Endothelial cell of umbilical vein (primary cell): ENCODE results near the gene LGALS8. TPM values are rescaled to one million over a fixed set of nuclear protein-coding genes. Genes with fewer than 3 reads are reported as not detected.

ENCODE experiments used
- BruUV-seq: library from RNA; stranded (reverse); fragments of 400-500 nt; replicated peaks from 2 replicates; lab custom pipeline; 2021; lab: Mats Ljungman, UMichigan
- CTCF ChIA-PET: fragments of 300-600, 350-600 bp; sonication (Branson Sonifier 250); formaldehyde crosslinking; loops from one replicate; lab custom pipeline; 2021; ENCODE audit warnings: antibody characterized with exemption, inconsistent platforms; lab: Charles Lee
- POLR2A ChIA-PET: fragments of 300-600, 350-600 bp; sonication (Branson Sonifier 250); formaldehyde crosslinking; loops from one replicate; lab custom pipeline; 2021; ENCODE audit warnings: antibody characterized with exemption, inconsistent platforms; lab: Charles Lee
- DNase-seq: peaks from one replicate; pipeline ENCODE4 v3.0.0-alpha.2; 2011; ENCODE audit warnings: low read depth, low spot score
- FAIRE-seq: peaks from 2 replicates; lab custom pipeline; 2011; peaks lifted over from hg19 to GRCh38; lab: Jason Lieb, UNC
- H2AFZ ChIP-seq: 2 replicates; pipeline ENCODE4 v1.6.0; 2012; ENCODE audit warnings: low read depth, low read length, control low read depth, inconsistent platforms
- H3K27ac ChIP-seq: 2 replicates; pipeline ENCODE4 v1.5.1; 2011; ENCODE audit warnings: low read depth, mild to moderate bottlenecking, control low read depth, low read length, moderate library complexity; ENCODE audit not compliant: insufficient read depth
- H3K27me3 ChIP-seq, 2 experiments: 2 replicates each; pipeline versions ENCODE4 v1.6.0 to v1.6.1; 2011; ENCODE audit warnings: low read length in 2 of 2, mixed read lengths in 1 of 2; ENCODE audit not compliant: control insufficient read depth in 2 of 2, insufficient read depth in 2 of 2
- H3K36me3 ChIP-seq, 2 experiments: 2 replicates in 1 of 2; 3 replicates in 1 of 2; pipeline ENCODE4 v1.5.1; 2011; ENCODE audit warnings: low read length in 2 of 2, mild to moderate bottlenecking in 1 of 2, moderate library complexity in 1 of 2; ENCODE audit not compliant: control insufficient read depth in 2 of 2, insufficient read depth in 2 of 2; ENCODE audit errors: extremely low read depth in 1 of 2
- H3K4me1 ChIP-seq: 3 replicates; pipeline ENCODE4 v1.5.1; 2011; ENCODE audit warnings: mild to moderate bottlenecking, low read length; ENCODE audit not compliant: control insufficient read depth, insufficient read depth; ENCODE audit errors: extremely low read depth
- H3K4me2 ChIP-seq: 2 replicates; pipeline ENCODE4 v1.6.1; 2011; ENCODE audit warnings: low read length, control low read depth, mixed read lengths; ENCODE audit not compliant: insufficient read depth
- H3K4me3 ChIP-seq, 3 experiments: fragments of 200-600 bp in 1 of 3; sonication (generic), shearing (Covaris generic) in 1 of 3; replicated peaks in 1 of 3; 2 replicates each; pipeline ENCODE4 v1.5.1; 2011 to 2016; ENCODE audit warnings: control low read depth in 3 of 3, low read length in 3 of 3, mild to moderate bottlenecking in 2 of 3, inconsistent platforms in 1 of 3, low read depth in 1 of 3, moderate library complexity in 1 of 3; ENCODE audit not compliant: insufficient read depth in 1 of 3
- H3K79me2 ChIP-seq: 2 replicates; pipeline ENCODE4 v1.6.0; 2012; ENCODE audit warnings: low read length, inconsistent platforms; ENCODE audit not compliant: control insufficient read depth, insufficient read depth
- H3K9ac ChIP-seq: replicated peaks from 2 replicates; pipeline ENCODE3; 2011; ENCODE audit warnings: low read length, control low read depth; ENCODE audit not compliant: insufficient read depth; ENCODE audit errors: extremely low read depth
- H3K9me1 ChIP-seq: replicated peaks from 3 replicates; pipeline ENCODE4 v1.6.0; 2011; ENCODE audit warnings: mild to moderate bottlenecking, low read length; ENCODE audit not compliant: control insufficient read depth, insufficient read depth; ENCODE audit errors: extremely low read depth
- H3K9me3 ChIP-seq: replicated peaks from 2 replicates; pipeline ENCODE4 v1.5.1; 2012; ENCODE audit warnings: low read length, inconsistent platforms; ENCODE audit not compliant: control insufficient read depth, insufficient read depth
- H4K20me1 ChIP-seq: replicated peaks from 2 replicates; pipeline ENCODE3; 2011; ENCODE audit warnings: mild to moderate bottlenecking, low read length; ENCODE audit not compliant: control insufficient read depth, insufficient read depth; ENCODE audit errors: extremely low read depth
- CTCF ChIP-seq, 2 donors: IDR thresholded peaks; 1 replicate in 1 of 2; 2 replicates in 1 of 2; pipeline ENCODE4 v1.5.1; 2011; ENCODE audit warnings: low read length in 2 of 2, mild to moderate bottlenecking in 2 of 2, moderate library complexity in 2 of 2, control low read depth in 1 of 2, inconsistent platforms in 1 of 2, low read depth in 1 of 2; ENCODE audit not compliant: insufficient read depth in 1 of 2; ENCODE audit errors: extremely low read depth in 1 of 2
- EZH2 ChIP-seq: IDR thresholded peaks from 2 replicates; pipeline ENCODE4 v1.6.1; 2012; ENCODE audit warnings: borderline replicate concordance, low read depth, mild to moderate bottlenecking, moderate library complexity, low read length, inconsistent platforms; ENCODE audit not compliant: severe bottlenecking
- FOS ChIP-seq: IDR thresholded peaks from 2 replicates; pipeline ENCODE4 v1.6.1; 2011; ENCODE audit warnings: mild to moderate bottlenecking, low read length, moderate library complexity, borderline replicate concordance; ENCODE audit not compliant: insufficient read depth
- GATA2 ChIP-seq: IDR thresholded peaks from 2 replicates; pipeline ENCODE4 v1.7.0; 2011; ENCODE audit warnings: low read depth, mild to moderate bottlenecking, moderate library complexity, mixed read lengths, low read length; ENCODE audit not compliant: insufficient read length, insufficient read depth
- JUN ChIP-seq: IDR thresholded peaks from 2 replicates; pipeline ENCODE4 v1.6.1; 2011; ENCODE audit warnings: borderline replicate concordance, low read depth; ENCODE audit not compliant: insufficient read length, insufficient read depth
- MAX ChIP-seq: IDR thresholded peaks from 2 replicates; pipeline ENCODE4 v1.6.1; 2011; ENCODE audit not compliant: insufficient read depth, insufficient read length
- MYC ChIP-seq: IDR thresholded peaks from one replicate; pipeline ENCODE4 v1.6.1; 2011; ENCODE audit warnings: mild to moderate bottlenecking, low read depth, low read length
- POLR2A ChIP-seq: IDR thresholded peaks from 2 replicates; pipeline ENCODE4 v1.6.1; 2012; ENCODE audit warnings: low read depth, mild to moderate bottlenecking, control low read depth, low read length
- POLR2AphosphoS5 ChIP-seq: IDR thresholded peaks from 2 replicates; pipeline ENCODE4 v1.6.1; 2012; ENCODE audit warnings: low read depth, mild to moderate bottlenecking, control low read depth, low read length, moderate library complexity; ENCODE audit not compliant: insufficient read depth
- dilution Hi-C: fragments of 300-500 bp; cut with MboI; formaldehyde crosslinking; loops from one replicate; pipeline ENCODE4 v1.15.0; 2019; ENCODE audit warnings: low sequenced_read_pairs; ENCODE audit not compliant: extremely low pct_ligation_motif_present
- intact Hi-C: fragments of 100-400 bp; cut with micrococcal nuclease; formaldehyde crosslinking; loops from one replicate; pipeline ENCODE4 v1.10.0; 2022
- polyA plus RNA-seq, 4 experiments: library from polyadenylated mRNA; depleted of rRNA in 3 of 4; stranded (reverse) in 3 of 4; unstranded in 1 of 4; fragments of >200 nt; gene quantifications; 2 replicates each; pipeline versions ENCODE4 v1.2.1 to v1.2.3, GENCODE V29; 2011 to 2012; ENCODE audit warnings: missing spikeins in 1 of 4
- total RNA-seq: library from RNA; stranded (reverse); gene quantifications from 2 replicates; pipeline ENCODE4 v1.2.3, GENCODE V29; 2021

The LGALS8 gene
- total and polyA plus RNA-seq, 2 donors (not counting 3 experiments of a cell fraction or from before 2014, with no cell fraction given) = 45.6 to 49.9 TPM

DNA sequence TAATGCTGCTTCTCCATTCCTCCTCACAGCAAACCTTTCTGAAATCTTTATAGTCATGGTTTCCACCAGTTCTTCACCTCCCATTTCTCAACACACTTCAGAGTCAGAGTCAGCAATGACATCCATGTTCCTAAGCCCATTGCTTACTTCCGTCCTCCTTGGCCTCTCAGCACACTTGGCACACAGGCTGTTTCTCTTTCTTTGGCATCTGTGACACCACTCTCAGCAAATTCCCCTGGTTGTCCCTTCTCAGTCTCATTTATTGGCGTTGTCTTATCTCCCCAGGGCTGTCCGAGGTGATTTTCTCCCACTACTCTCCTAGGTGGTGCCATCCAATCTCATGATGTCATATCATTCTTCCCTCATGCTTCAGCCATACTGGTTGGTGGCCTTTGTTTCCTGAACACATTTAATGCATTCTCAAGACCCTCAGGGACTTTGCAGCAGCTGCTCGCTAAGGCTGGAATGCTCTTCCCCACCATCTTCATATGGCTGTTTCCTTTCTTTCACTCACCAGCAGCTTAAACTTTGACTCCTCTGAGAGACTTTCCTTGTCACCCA lies 3.3 kb upstream of the LGALS8 start:
- intact Hi-C loops (loop anchor here (5.0 to 10.0 kb wide), 2 partner anchors 238 to 536 kb away; partner anchors contain the start of gene ERO1B), dilution Hi-C loops (no loop called here)
- BruUV-seq = no TSS peak
- Histone ChIP-seq H3K4me1 (no peaks in the 10 kb centered on the region), H3K79me2 (peaks cover 7% of the 10 kb centered on the region), H3K9ac (no peak overlapping the region), H2AFZ (no peak overlapping the region), H4K20me1 (no peaks in the 10 kb centered on the region), H3K9me1 (no peaks in the 10 kb centered on the region), H3K27ac (no peak overlapping the region), H3K4me2 (no peak overlapping the region), H3K9me3 (no peaks in the 10 kb centered on the region), H3K36me3 (no peaks in the 10 kb centered on the region), H3K4me3 (no peak overlapping the region), H3K27me3 (peaks cover 0 to 5% of the 10 kb centered on the region in 2 experiments)
- POLR2A ChIA-PET = no interaction called here
- CTCF ChIA-PET = no interaction called here
- no peak for DNase-seq
- no peak for FAIRE-seq
- TF ChIP-seq POLR2A (no peak), POLR2AphosphoS5 (no peak), EZH2 (no peak), MYC (no peak), JUN (no peak), MAX (no peak), GATA2 (no peak), CTCF (IDR thresholded peaks at IDR 0.05; ENCODE audit: extremely low read depth in 1 of 2, insufficient read depth in 1 of 2, low read depth in 1 of 2, low read length in 2 of 2) (no peak), FOS (no peak)
